Measurements from ENCODE around the gene KIF1B.

DNA sequence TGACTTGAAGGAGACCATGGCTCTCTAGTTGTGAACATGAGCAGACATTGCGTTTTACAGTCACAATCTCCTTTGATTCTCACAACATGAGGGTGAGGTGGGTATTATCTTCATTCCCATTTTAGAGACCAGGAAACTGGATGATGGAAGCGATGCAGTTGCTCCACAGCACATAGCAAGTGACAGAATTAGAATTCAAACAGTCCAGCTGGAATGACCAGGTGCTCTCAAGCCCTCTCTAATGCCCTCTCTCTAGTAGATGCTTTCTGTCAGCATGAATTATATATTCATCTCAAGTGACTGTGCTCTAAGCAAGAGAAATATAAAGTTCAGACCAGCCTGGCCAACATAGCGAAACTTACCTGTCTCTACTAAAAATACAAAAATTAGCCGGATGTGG lies 9.8 kb upstream of the KIF1B start:
- no peak for TF ChIP-seq POLR2A (IDR thresholded peaks at IDR 0.05)
- TF ChIP-seq, protein P1, sequence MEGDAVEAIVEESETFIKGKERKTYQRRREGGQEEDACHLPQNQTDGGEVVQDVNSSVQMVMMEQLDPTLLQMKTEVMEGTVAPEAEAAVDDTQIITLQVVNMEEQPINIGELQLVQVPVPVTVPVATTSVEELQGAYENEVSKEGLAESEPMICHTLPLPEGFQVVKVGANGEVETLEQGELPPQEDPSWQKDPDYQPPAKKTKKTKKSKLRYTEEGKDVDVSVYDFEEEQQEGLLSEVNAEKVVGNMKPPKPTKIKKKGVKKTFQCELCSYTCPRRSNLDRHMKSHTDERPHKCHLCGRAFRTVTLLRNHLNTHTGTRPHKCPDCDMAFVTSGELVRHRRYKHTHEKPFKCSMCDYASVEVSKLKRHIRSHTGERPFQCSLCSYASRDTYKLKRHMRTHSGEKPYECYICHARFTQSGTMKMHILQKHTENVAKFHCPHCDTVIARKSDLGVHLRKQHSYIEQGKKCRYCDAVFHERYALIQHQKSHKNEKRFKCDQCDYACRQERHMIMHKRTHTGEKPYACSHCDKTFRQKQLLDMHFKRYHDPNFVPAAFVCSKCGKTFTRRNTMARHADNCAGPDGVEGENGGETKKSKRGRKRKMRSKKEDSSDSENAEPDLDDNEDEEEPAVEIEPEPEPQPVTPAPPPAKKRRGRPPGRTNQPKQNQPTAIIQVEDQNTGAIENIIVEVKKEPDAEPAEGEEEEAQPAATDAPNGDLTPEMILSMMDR (IDR thresholded peaks at IDR 0.05) = no peak
